T-helper 17 cell (primary cell): ENCODE results near the gene LIX1L. TPM values are rescaled to one million over a fixed set of nuclear protein-coding genes. Genes with fewer than 3 reads are reported as not detected.

Source experiments
- ATAC-seq: fragments of 150-1000 bp; cut with Tn5 transposase; 2 replicates; pipeline ENCODE4 v1.10.0; 2021; ENCODE audit warnings: mild to moderate bottlenecking, moderate library complexity
- DNase-seq, 3 donors: peaks; one replicate each; pipeline versions ENCODE4 v3.0.0 to v3.0.0-alpha.2; 2020 to 2021
- H3K9me3 ChIP-seq: one replicate; pipeline ENCODE4 v1.7.0; 2013; ENCODE audit warnings: low read length, mild to moderate bottlenecking; ENCODE audit not compliant: control insufficient read depth, poor library complexity, severe bottlenecking
- H3K27ac Mint-ChIP-seq: one replicate; pipeline ENCODE4 v1.8.0; 2022; ENCODE audit warnings: mild to moderate bottlenecking, moderate library complexity, mixed read lengths
- H3K27me3 Mint-ChIP-seq: one replicate; pipeline ENCODE4 v1.8.0; 2022; ENCODE audit warnings: mixed read lengths
- H3K36me3 Mint-ChIP-seq: one replicate; pipeline ENCODE4 v1.8.0; 2022; ENCODE audit warnings: low read depth, mixed read lengths
- H3K4me1 Mint-ChIP-seq: one replicate; pipeline ENCODE4 v1.8.0; 2022; ENCODE audit warnings: mild to moderate bottlenecking, mixed read lengths
- H3K4me3 Mint-ChIP-seq: one replicate; pipeline ENCODE4 v1.8.0; 2022; ENCODE audit warnings: mild to moderate bottlenecking, moderate library complexity, mixed read lengths
- total RNA-seq, 4 donors: library from RNA in 2 of 4; stranded (reverse) in 2 of 4; gene quantifications; one replicate each; pipeline ENCODE4 v1.2.3 and lab custom pipeline; 2022 to 2026

LIX1L gene
- total RNA-seq, 2 donors from 2014 or later: 36.6 to 44.1 TPM

- no peak for DNase-seq
- peaks cover 25% of the 10 kb centered on the region for H3K36me3 Mint-ChIP-seq
Measured at GRCh38 chr1:145992502-145992936, 34.7 kb upstream of the LIX1L start.

DNA sequence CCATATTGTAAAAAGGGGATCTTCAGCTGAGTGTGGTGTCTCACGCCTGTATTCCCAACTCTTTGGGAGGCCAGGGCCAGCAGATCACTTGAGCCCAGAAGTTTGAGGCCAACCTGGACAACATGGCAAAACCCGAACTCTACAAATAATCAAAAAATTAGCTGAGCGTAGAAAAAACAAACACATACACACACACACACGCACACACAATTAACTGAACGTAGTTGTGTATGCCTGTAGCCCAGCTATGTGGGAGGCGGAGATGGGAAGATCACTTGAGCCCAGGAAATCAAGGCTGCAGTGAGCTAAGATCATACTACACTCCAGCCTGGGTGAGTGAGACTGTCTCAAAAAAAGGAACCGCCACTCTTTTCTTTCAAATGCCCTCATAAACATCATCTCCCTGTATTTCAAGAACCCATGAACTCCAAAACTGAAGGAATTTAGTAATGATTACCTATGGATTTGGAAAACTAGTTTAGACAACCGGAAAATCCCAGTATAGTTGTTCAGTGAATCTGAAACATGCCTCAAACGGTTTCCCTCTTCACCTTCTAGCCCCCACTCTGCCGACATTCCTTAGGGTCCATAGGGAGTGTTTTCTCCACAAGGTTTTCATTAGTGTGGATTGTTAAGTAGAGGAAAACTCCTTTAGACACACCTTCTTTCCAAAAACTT lies 34.1 kb upstream of the LIX1L start:
- Mint-ChIP-seq H3K4me3 (peak overlapping the region; percentile 99), H3K4me1 (peaks cover 53% of the 10 kb centered on the region), H3K27ac (peak overlapping the region; percentile 97), H3K36me3 (peaks cover 25% of the 10 kb centered on the region), H3K27me3 (no peaks in the 10 kb centered on the region)
- ATAC-seq: no peak
- H3K9me3 ChIP-seq: no peaks in the 10 kb centered on the region
- no peak for DNase-seq

More at GRCh38 chr1:145992502-145992936, 34.7 kb upstream of the LIX1L start:
- H3K4me3 Mint-ChIP-seq: peak overlapping the region; percentile 99
- H3K9me3 ChIP-seq: no peaks in the 10 kb centered on the region
- peak overlapping the region; percentile 97 for H3K27ac Mint-ChIP-seq
- H3K4me1 Mint-ChIP-seq: peaks cover 59% of the 10 kb centered on the region
- ATAC-seq: no peak
- no peaks in the 10 kb centered on the region for H3K27me3 Mint-ChIP-seq

- no peaks in the 10 kb centered on the region for H3K9me3 ChIP-seq
- H3K36me3 Mint-ChIP-seq: peaks cover 18% of the 10 kb centered on the region
- peaks cover 55% of the 10 kb centered on the region for H3K4me1 Mint-ChIP-seq
- peak overlapping the region; percentile 37 for H3K4me3 Mint-ChIP-seq
- DNase-seq: no peak
- ATAC-seq: no peak
- no peaks in the 10 kb centered on the region for H3K27me3 Mint-ChIP-seq
- H3K27ac Mint-ChIP-seq: peak overlapping the region; percentile 97
Measured at GRCh38 chr1:145990249-145990855, 32.5 kb upstream of the LIX1L start.

DNA sequence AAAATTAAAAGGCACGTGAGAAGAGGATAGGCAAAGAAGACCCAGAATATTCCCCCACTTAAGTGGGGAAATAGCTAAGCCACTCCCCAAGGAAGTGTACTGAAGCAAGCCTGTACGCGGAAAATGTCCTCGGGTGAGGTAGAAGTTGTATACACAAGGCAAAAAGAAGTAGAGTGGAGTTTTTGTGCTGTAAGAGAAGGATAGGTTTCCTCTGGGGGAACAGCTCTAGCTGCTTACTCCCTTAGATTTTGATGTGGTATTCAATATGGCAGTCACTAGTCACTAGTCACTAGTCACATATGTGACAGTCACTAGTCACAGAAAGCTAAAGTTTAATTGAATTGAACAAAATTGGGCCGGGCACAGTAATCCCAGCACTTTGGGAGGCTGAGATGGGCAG lies 31.0 kb upstream of the LIX1L start:
- H3K4me1 Mint-ChIP-seq: peaks cover 60% of the 10 kb centered on the region
- peak overlapping the region; percentile 15 for H3K4me3 Mint-ChIP-seq
- H3K27ac Mint-ChIP-seq: peak overlapping the region; percentile 62
- H3K9me3 ChIP-seq: no peaks in the 10 kb centered on the region
- H3K27me3 Mint-ChIP-seq: no peaks in the 10 kb centered on the region
- ATAC-seq (peak; percentile 71), DNase-seq (no peak)
- peaks cover 7% of the 10 kb centered on the region for H3K36me3 Mint-ChIP-seq

GRCh38 chr1:145987926-145988325 lies 30.1 kb upstream of the LIX1L start:
- Mint-ChIP-seq H3K27me3 (no peaks in the 10 kb centered on the region), H3K4me3 (no peak overlapping the region), H3K27ac (peak overlapping the region; percentile 62), H3K36me3 (peaks cover 4% of the 10 kb centered on the region), H3K4me1 (peaks cover 62% of the 10 kb centered on the region)
- no peak for ATAC-seq
- H3K9me3 ChIP-seq: no peaks in the 10 kb centered on the region
- no peak for DNase-seq

- no peaks in the 10 kb centered on the region for H3K9me3 ChIP-seq
- Mint-ChIP-seq H3K4me1 (peaks cover 63% of the 10 kb centered on the region), H3K4me3 (peak overlapping the region; percentile 62), H3K27ac (no peak overlapping the region), H3K36me3 (no peaks in the 10 kb centered on the region), H3K27me3 (no peaks in the 10 kb centered on the region)
- DNase-seq (no peak), ATAC-seq (no peak)
Measured at GRCh38 chr1:145986551-145986950, 28.7 kb upstream of the LIX1L start.

DNA sequence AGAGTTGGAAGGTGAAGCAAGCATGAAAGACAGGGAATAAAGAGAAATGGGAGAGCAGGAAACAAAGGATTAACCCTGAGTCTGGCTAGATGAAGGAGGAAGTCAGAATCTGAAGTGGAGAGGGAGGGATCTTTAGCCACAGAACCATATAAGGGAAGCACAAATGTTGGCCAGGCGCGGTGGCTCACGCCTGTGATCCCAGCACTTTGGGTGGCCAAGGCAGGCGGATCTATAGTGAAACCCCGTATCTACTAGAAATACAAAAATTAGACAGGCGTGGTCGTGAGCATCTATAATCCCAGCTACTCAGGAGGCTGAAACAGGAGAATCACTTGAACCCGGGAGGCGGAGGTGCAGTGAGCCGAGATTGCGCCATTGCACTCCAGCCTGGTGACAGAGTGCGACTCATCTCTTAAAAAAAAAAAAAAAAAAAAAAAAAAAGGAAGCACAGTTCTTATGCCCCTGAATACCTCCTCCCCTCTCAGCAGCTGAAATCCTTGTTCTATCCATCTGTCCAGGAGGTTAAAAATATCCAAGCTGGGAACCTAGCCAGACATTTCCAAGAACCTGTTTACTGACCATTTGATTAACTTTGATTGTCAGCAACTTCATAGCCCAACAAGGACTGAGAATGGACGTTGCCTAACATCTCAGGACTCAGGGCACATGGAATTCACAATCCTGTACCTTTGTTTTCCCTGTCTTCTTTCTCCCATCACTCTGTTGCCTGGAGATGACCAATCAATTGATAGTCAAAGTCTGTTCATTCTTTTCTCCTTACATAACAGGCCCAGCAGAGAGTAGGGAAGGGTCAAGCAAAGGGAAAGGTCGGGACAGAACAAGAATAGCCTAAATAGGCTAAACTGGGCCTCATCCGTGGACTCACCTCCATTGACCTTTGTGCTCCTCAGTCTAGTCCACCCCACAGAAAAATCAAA lies 28.0 kb upstream of the LIX1L start:
- Mint-ChIP-seq H3K27ac (no peak overlapping the region), H3K4me1 (peaks cover 64% of the 10 kb centered on the region), H3K27me3 (no peaks in the 10 kb centered on the region), H3K4me3 (peak overlapping the region; percentile 62), H3K36me3 (no peaks in the 10 kb centered on the region)
- H3K9me3 ChIP-seq: no peaks in the 10 kb centered on the region
- no peak for ATAC-seq
- no peak for DNase-seq

DNA sequence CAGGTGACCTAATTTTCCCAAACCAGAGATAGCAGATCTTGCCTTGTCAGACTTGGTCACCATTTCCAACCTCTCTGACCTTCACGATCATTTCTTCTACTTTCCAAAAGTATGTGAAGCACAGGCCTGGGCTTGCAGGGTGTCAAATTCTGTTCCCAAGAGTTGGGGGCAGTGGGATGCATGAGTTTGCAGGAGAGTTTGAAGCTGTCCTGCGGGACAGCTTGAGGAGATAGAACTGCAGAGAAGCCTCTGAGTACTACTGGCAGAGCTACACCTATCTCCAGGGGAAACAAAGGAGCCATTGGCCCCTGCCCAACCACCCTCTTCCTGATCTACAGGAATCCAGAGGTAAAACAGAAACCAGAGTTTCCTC lies 27.3 kb upstream of the LIX1L start:
- peaks cover 60% of the 10 kb centered on the region for H3K4me1 Mint-ChIP-seq
- ATAC-seq: no peak

GRCh38 chr1:145983960-145984830 lies 26.4 kb upstream of the LIX1L start:
- peak in 1 of 3 donors; percentile 32 for DNase-seq
- H3K27me3 Mint-ChIP-seq: no peaks in the 10 kb centered on the region
- peak overlapping the region; percentile 61 for H3K4me3 Mint-ChIP-seq
- H3K9me3 ChIP-seq: no peaks in the 10 kb centered on the region
- H3K4me1 Mint-ChIP-seq: peaks cover 58% of the 10 kb centered on the region
- H3K27ac Mint-ChIP-seq: no peak overlapping the region
- peak; percentile 35 for ATAC-seq
- no peaks in the 10 kb centered on the region for H3K36me3 Mint-ChIP-seq

More for the DNA sequence above, 27.3 kb upstream of the LIX1L start:
- Mint-ChIP-seq H3K27me3 (no peaks in the 10 kb centered on the region), H3K36me3 (no peaks in the 10 kb centered on the region), H3K27ac (no peak overlapping the region), H3K4me3 (peak overlapping the region; percentile 61)
- no peak for DNase-seq
- H3K9me3 ChIP-seq: no peaks in the 10 kb centered on the region

DNA sequence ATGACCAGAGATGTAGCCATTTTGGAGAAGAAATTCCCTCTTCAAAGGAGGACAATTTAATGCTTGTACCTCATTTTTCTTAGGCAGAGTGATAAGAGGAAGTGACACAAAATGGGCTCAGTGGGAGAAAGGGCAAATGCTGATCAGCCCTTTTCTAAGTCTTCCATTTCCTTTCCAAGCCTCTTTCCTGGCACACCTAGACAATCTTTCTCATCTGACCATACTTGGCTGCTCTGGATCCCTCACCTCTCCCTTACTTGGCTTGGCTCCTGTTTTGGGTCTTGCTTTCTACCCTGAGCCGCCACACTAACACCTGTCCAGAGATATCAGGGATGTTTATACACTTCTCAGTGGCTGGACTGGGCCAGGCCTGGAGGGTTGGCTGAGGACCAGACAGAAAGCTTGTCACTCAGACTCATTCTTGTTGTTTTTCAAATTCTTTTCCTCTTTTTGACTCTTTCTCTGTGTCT lies 25.4 kb upstream of the LIX1L start:
- Mint-ChIP-seq H3K4me3 (peak overlapping the region; percentile 68), H3K27ac (no peak overlapping the region), H3K4me1 (peaks cover 51% of the 10 kb centered on the region), H3K36me3 (no peaks in the 10 kb centered on the region), H3K27me3 (no peaks in the 10 kb centered on the region)
- no peak for DNase-seq
- no peaks in the 10 kb centered on the region for H3K9me3 ChIP-seq
- no peak for ATAC-seq

- H3K27me3 Mint-ChIP-seq: no peaks in the 10 kb centered on the region
- H3K4me3 Mint-ChIP-seq: peak overlapping the region; percentile 39
Measured at GRCh38 chr1:145982010-145982723, 24.4 kb upstream of the LIX1L start.

GRCh38 chr1:145980457-145980994 lies 22.7 kb upstream of the LIX1L start:
- peaks cover 42% of the 10 kb centered on the region for H3K4me1 Mint-ChIP-seq

More at GRCh38 chr1:145982010-145982723, 24.4 kb upstream of the LIX1L start:
- DNase-seq (no peak), ATAC-seq (no peak)
- Mint-ChIP-seq H3K4me1 (peaks cover 48% of the 10 kb centered on the region), H3K27ac (no peak overlapping the region), H3K36me3 (no peaks in the 10 kb centered on the region)
- no peaks in the 10 kb centered on the region for H3K9me3 ChIP-seq

More at GRCh38 chr1:145980457-145980994, 22.7 kb upstream of the LIX1L start:
- no peak overlapping the region for H3K27ac Mint-ChIP-seq
- no peak overlapping the region for H3K4me3 Mint-ChIP-seq
- no peak for DNase-seq
- H3K27me3 Mint-ChIP-seq: no peaks in the 10 kb centered on the region
- no peaks in the 10 kb centered on the region for H3K36me3 Mint-ChIP-seq
- no peaks in the 10 kb centered on the region for H3K9me3 ChIP-seq
- no peak for ATAC-seq
